B cell (primary cell): ENCODE data around the gene ARHGAP15. TPM values are rescaled to one million over a fixed set of nuclear protein-coding genes. Genes with fewer than 3 reads are reported as not detected.

Experiments used
- ATAC-seq: fragments of 200-7000 bp; cut with Tn5 transposase; one replicate; pipeline ENCODE4 v1.10.0; 2021; ENCODE audit warnings: low read depth, mild to moderate bottlenecking, moderate number of reproducible peaks, moderate library complexity
- CTCF ChIA-PET: fragments of 350-600 bp; sonication (Branson Sonifier 250); formaldehyde crosslinking; loops from one replicate; lab custom pipeline; 2021; ENCODE audit warnings: antibody characterized with exemption, inconsistent platforms; lab: Charles Lee
- POLR2A ChIA-PET: fragments of 350-600 bp; sonication (Branson Sonifier 250); formaldehyde crosslinking; loops from one replicate; lab custom pipeline; 2021; ENCODE audit warnings: antibody characterized with exemption; lab: Charles Lee
- DNase-seq: peaks from one replicate; pipeline ENCODE4 v3.0.0; 2013
- H2AFZ ChIP-seq: 2 replicates; pipeline ENCODE4 v1.6.1; 2012; ENCODE audit warnings: mild to moderate bottlenecking, low read depth, low read length; ENCODE audit not compliant: insufficient read depth, poor library complexity, severe bottlenecking
- H3K27ac ChIP-seq, 2 donors: 1 replicate in 1 of 2; 2 replicates in 1 of 2; pipeline ENCODE4 v1.5.1; 2012 to 2013; ENCODE audit warnings: low read length in 2 of 2, mild to moderate bottlenecking in 2 of 2, moderate library complexity in 1 of 2
- H3K27me3 ChIP-seq, 4 experiments: fragments of 200-600 bp in 1 of 4; sonication (generic) in 1 of 4; replicated peaks in 1 of 4; 1 replicate in 2 of 4; 2 replicates in 2 of 4; pipeline versions ENCODE4 v1.6.1 to v1.7.0; 2013 to 2016; ENCODE audit warnings: low read length in 3 of 4, mild to moderate bottlenecking in 2 of 4, mixed read lengths in 1 of 4, moderate library complexity in 1 of 4; ENCODE audit not compliant: insufficient read depth in 4 of 4, control insufficient read depth in 3 of 4; ENCODE audit errors: control extremely low read depth in 1 of 4
- H3K36me3 ChIP-seq, 2 experiments: replicated peaks in 1 of 2; 1 replicate in 1 of 2; 2 replicates in 1 of 2; pipeline versions ENCODE4 v1.6.1 to v1.7.1; 2013; ENCODE audit warnings: low read length in 1 of 2; ENCODE audit not compliant: insufficient read depth in 2 of 2, control insufficient read depth in 1 of 2; ENCODE audit errors: control extremely low read depth in 1 of 2, extremely low read depth in 1 of 2
- H3K4me1 ChIP-seq, 2 donors: fragments of 200-600 bp in 1 of 2; sonication (generic) in 1 of 2; 1 replicate in 1 of 2; 2 replicates in 1 of 2; pipeline versions ENCODE4 v1.5.1 to v1.6.1; 2013 to 2017; ENCODE audit warnings: low read length in 2 of 2; ENCODE audit not compliant: control insufficient read depth in 2 of 2, insufficient read depth in 2 of 2
- H3K4me2 ChIP-seq: replicated peaks from 2 replicates; pipeline ENCODE3; 2012; ENCODE audit warnings: mild to moderate bottlenecking, low read depth, low read length; ENCODE audit not compliant: poor library complexity, severe bottlenecking
- H3K4me3 ChIP-seq, 5 experiments: fragments of 200-600 bp in 1 of 5; sonication (generic) in 1 of 5; 1 replicate in 3 of 5; 2 replicates in 2 of 5; pipeline versions ENCODE4 v1.5.1 to v1.7.0; 2011 to 2016; ENCODE audit warnings: low read length in 4 of 5, mild to moderate bottlenecking in 4 of 5, low read depth in 2 of 5, control low read depth in 1 of 5, moderate library complexity in 1 of 5; ENCODE audit not compliant: insufficient read depth in 1 of 5; ENCODE audit errors: control extremely low read depth in 1 of 5, extremely low read depth in 1 of 5
- H3K79me2 ChIP-seq: fragments of 200-600 bp; sonication (generic); one replicate; pipeline ENCODE4 v1.6.0; 2016; ENCODE audit warnings: low read length; ENCODE audit not compliant: control insufficient read depth, insufficient read depth
- H3K9ac ChIP-seq: fragments of 200-600 bp; sonication (generic); 2 replicates; pipeline ENCODE4 v1.6.1; 2017; ENCODE audit warnings: mild to moderate bottlenecking, low read length, moderate library complexity
- H3K9me3 ChIP-seq, 3 donors: one replicate each; pipeline versions ENCODE4 v1.6.1 to v1.7.1; 2013; ENCODE audit warnings: low read length in 2 of 3; ENCODE audit not compliant: control insufficient read depth in 2 of 3, insufficient read depth in 1 of 3; ENCODE audit errors: control extremely low read depth in 1 of 3
- H4K20me1 ChIP-seq: 2 replicates; pipeline ENCODE4 v1.6.0; 2012; ENCODE audit warnings: mild to moderate bottlenecking, low read length; ENCODE audit not compliant: insufficient read depth, control insufficient read depth, poor library complexity, severe bottlenecking
- H3K27ac Mint-ChIP-seq: one replicate; pipeline ENCODE4 v1.8.0; 2021; ENCODE audit warnings: mixed read lengths
- H3K27me3 Mint-ChIP-seq: one replicate; pipeline ENCODE4 v1.8.0; 2021; ENCODE audit warnings: mixed read lengths
- H3K4me1 Mint-ChIP-seq: one replicate; pipeline ENCODE4 v1.8.0; 2021; ENCODE audit warnings: mixed read lengths
- H3K4me3 Mint-ChIP-seq: one replicate; pipeline ENCODE4 v1.8.0; 2021; ENCODE audit warnings: mixed read lengths
- H3K9me3 Mint-ChIP-seq: one replicate; pipeline ENCODE4 v1.8.0; 2022; ENCODE audit warnings: mixed read lengths; ENCODE audit not compliant: insufficient read depth
- CTCF ChIP-seq: fragments of 200-600 bp; IDR thresholded peaks from one replicate; pipeline ENCODE4 v1.8.0; 2022; ENCODE audit warnings: antibody characterized with exemption, mild to moderate bottlenecking
- EZH2 ChIP-seq: IDR thresholded peaks from 2 replicates; pipeline ENCODE4 v1.6.1; 2012; ENCODE audit warnings: borderline replicate concordance, low read depth, mild to moderate bottlenecking, moderate library complexity, low read length; ENCODE audit not compliant: insufficient read depth, poor library complexity, severe bottlenecking
- WGBS: methylation state at CpG from one replicate; pipeline ENCODE4 v1.1.5; 2013; ENCODE audit warnings: missing lambda C conversion rate; ENCODE audit not compliant: insufficient coverage; 5-methylcytosine and 5-hydroxymethylcytosine counted together
- intact Hi-C: fragments of 100-400 bp; cut with micrococcal nuclease; formaldehyde crosslinking; loops from one replicate; pipeline ENCODE4 v1.10.0; 2022
- polyA plus RNA-seq: library from polyadenylated mRNA; depleted of rRNA; stranded (reverse); fragments of >200 nt; gene quantifications from 2 replicates; pipeline ENCODE4 v1.2.3, GENCODE V29; 2012
- total RNA-seq, 2 donors: library from RNA; stranded (reverse); fragments of 120-200 nt in 1 of 2; gene quantifications; 1 replicate in 1 of 2; 2 replicates in 1 of 2; pipeline versions ENCODE4 v1.2.3 to v1.2.4, GENCODE V29; 2013 to 2022

Gene ARHGAP15
- total and polyA plus RNA-seq, 2 donors (not counting 1 experiment from before 2014, with no cell fraction given): 58.6 to 187 TPM

GRCh38 chr2:143476336-143477087 is 347.3 kb downstream of the ARHGAP15 start:
- H3K27ac ChIP-seq: no peak overlapping the region
- H3K4me1 ChIP-seq: no peaks in the 10 kb centered on the region
- Mint-ChIP-seq H3K4me1 (peaks cover 11% of the 10 kb centered on the region), H3K27ac (no peak overlapping the region), H3K9me3 (no peaks in the 10 kb centered on the region), H3K4me3 (no peak overlapping the region), H3K27me3 (no peaks in the 10 kb centered on the region)
- no peak overlapping the region for H3K4me2 ChIP-seq
- ChIA-PET POLR2A (no interaction called here), CTCF (no interaction called here)
- no peak overlapping the region for H3K4me3 ChIP-seq
- no CpG with 5 or more reads among the region's 2 CpGs for WGBS
- ATAC-seq (no peak), DNase-seq (no peak)
- H3K36me3 ChIP-seq: peaks cover 2 to 5% of the 10 kb centered on the region in 2 experiments
- no peaks in the 10 kb centered on the region for H3K9me3 ChIP-seq
- no peak overlapping the region for H2AFZ ChIP-seq
- H4K20me1 ChIP-seq: no peaks in the 10 kb centered on the region
- no peak for TF ChIP-seq EZH2
- TF ChIP-seq CTCF: no peak
- no peaks in the 10 kb centered on the region for H3K27me3 ChIP-seq
- intact Hi-C loops: no loop called here
- no peak overlapping the region for H3K9ac ChIP-seq
- H3K79me2 ChIP-seq: no peaks in the 10 kb centered on the region

DNA sequence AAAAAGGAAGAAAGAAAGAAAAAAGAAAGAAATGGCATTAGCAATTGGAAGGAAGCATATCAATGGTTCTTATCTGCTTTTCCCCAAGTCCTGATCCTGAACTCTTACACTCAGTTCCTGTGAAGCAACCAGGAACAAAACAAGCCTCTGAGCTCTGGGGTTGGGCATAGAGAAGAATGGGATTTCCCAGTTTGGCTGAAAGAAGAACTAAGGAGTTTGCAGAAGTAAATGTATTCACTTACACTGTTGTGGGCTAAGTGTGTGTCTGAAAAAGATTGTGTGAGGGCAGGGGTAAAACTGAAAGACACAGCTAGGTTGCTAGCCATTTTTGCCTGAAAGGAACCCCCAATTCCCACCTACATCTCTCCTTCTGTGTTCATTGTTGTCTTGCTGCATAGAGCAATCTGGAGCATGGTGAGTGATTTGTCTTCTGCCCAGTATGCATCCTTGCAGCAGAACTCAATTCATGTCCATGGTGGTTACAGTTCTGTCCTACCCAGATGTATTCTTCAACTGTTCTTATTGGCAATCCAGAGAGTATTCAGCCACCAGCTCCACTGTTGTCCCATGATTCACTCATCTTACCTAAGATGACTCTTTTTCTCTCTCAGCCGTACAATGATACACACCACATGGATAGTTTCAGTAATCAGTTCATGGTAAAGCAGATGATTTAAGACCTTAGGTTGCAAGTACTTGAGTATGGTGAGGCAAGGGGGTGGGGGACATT is 348.7 kb downstream of the ARHGAP15 start:
- CTCF ChIA-PET: no interaction called here
- intact Hi-C loops: no loop called here

More for the DNA sequence above, 348.7 kb downstream of the ARHGAP15 start:
- H3K9me3 Mint-ChIP-seq: no peaks in the 10 kb centered on the region
- DNase-seq: no peak
- POLR2A ChIA-PET: no interaction called here
- no peak overlapping the region for H3K4me3 Mint-ChIP-seq
- no peak for TF ChIP-seq CTCF
- no peak for TF ChIP-seq EZH2
- ATAC-seq: no peak
- H3K27me3 Mint-ChIP-seq: no peaks in the 10 kb centered on the region
- no CpG with 5 or more reads among the region's 1 CpG for WGBS
- Histone ChIP-seq H3K4me2 (no peak overlapping the region), H3K9me3 (no peaks in the 10 kb centered on the region), H4K20me1 (no peaks in the 10 kb centered on the region), H3K27ac (no peak overlapping the region), H3K4me1 (no peaks in the 10 kb centered on the region), H3K27me3 (no peaks in the 10 kb centered on the region), H2AFZ (no peak overlapping the region), H3K4me3 (no peak overlapping the region), H3K79me2 (no peaks in the 10 kb centered on the region), H3K9ac (no peak overlapping the region), H3K36me3 (peaks cover 2 to 3% of the 10 kb centered on the region in 2 experiments)
- peaks cover 13% of the 10 kb centered on the region for H3K4me1 Mint-ChIP-seq
- H3K27ac Mint-ChIP-seq: no peak overlapping the region
